ENCODE data around the gene LLGL2.

LLGL2 gene

GRCh38 chr17:75492555-75493168, 32.8 kb upstream of the LLGL2 start:
- DNase-seq (ENCODE audit: low read depth in 1 of 2, low spot score in 1 of 2): no peak

- no peak for DNase-seq (ENCODE audit: low read depth in 1 of 2, low spot score in 1 of 2)
Measured at GRCh38 chr17:75493476-75494129, 31.9 kb upstream of the LLGL2 start.

- DNase-seq (ENCODE audit: low read depth in 1 of 2, low spot score in 1 of 2): no peak
Measured at GRCh38 chr17:75494326-75494877, 31.1 kb upstream of the LLGL2 start.

- no peak for DNase-seq (ENCODE audit: low read depth in 1 of 2, low spot score in 1 of 2)
Measured at GRCh38 chr17:75496005-75496404, 29.5 kb upstream of the LLGL2 start.

DNA sequence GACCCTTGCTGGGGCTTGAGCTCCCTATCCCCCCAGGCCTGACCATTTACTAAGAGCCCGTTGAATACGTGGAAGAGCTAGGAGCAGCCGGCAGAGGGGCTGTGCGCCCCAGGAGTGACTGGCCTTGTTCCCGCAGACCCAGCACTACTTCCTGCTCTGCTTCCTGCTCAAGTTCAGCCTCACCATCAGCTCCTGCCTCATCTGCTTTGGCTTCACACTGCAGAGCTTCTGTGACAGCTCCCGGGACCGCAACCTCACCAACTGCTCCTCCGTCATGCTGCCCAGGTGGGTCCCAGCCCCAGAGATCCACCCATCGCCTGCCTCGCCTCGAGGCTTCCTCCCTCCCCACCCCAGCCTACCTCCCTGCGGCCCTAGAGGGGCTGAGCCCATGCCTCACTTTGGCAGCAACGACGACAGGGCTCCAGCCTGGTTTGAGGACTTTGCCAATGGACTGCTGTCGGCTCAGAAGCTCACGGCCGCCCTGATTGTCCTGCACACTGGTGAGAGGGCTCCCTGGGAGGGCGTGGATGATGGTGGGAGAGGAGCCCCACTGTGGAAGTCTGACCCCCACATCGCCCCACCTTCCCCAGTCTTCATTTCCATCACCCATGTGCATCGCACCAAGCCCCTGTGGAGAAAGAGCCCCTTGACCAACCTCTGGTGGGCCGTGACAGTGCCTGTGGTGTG, 27.3 kb upstream of the LLGL2 start:
- no peak for DNase-seq (ENCODE audit: low read depth in 1 of 2, low spot score in 1 of 2)

DNA sequence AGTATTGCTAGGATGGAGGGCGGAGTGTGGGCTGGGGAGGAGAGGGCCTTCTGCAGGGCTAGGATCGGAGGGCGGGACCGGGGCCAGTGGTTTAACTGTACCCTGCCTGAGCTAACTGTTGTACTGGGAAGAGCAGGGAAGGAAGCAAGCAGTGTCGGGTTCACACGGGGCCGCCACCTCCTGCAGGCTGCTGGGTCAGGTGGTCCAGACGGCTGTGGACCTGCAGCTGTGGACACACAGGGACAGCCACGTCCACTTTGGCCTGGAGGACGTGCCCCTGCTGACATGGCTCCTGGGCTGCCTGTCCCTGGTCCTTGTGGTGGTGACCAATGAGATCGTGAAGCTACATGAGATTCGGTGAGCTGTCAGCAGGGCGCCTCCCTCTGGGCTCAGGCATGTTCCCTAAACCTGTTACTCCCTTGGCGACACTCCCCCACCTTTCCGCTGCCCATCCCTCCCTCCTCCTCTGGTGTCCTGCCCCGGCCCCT, 26.7 kb upstream of the LLGL2 start:
- DNase-seq (ENCODE audit: low read depth in 1 of 2, low spot score in 1 of 2): no peak

DNA sequence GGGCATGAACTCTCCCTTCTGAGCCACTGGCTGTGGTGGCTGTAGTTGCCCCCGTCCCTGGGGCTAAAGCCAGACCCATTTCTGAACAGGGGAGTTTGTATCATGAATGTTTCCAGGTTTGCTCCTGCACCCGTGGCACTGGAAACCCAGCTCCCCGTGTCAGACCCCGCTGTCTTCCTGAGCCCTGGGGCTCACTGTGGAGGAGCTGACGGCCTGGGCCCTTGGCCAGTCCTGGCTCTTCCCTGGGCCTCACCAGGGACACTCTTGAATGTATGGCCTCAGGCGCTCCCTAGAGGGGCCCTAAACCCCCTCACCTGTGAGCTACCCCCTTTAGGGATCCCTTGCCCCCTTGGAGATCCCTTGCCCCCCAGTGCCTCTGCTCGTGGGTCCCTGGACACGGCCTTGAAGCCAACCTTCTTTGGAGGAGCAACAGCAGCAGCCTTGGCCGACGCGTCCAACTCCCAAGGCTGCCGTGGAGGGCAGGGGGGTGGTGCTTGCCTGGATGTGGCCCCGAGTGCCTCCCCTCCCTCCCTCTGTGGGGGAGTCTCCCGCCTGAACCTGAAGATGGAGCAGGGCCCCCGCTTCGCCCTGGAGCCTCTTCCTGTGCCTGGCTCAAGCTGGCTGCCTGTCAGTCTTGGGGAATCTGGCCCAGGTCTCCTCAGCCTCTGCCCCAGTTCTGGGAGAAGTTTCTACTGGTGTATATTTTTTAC, 26.0 kb upstream of the LLGL2 start:
- no peak for DNase-seq (ENCODE audit: low read depth in 1 of 2, low spot score in 1 of 2)

DNA sequence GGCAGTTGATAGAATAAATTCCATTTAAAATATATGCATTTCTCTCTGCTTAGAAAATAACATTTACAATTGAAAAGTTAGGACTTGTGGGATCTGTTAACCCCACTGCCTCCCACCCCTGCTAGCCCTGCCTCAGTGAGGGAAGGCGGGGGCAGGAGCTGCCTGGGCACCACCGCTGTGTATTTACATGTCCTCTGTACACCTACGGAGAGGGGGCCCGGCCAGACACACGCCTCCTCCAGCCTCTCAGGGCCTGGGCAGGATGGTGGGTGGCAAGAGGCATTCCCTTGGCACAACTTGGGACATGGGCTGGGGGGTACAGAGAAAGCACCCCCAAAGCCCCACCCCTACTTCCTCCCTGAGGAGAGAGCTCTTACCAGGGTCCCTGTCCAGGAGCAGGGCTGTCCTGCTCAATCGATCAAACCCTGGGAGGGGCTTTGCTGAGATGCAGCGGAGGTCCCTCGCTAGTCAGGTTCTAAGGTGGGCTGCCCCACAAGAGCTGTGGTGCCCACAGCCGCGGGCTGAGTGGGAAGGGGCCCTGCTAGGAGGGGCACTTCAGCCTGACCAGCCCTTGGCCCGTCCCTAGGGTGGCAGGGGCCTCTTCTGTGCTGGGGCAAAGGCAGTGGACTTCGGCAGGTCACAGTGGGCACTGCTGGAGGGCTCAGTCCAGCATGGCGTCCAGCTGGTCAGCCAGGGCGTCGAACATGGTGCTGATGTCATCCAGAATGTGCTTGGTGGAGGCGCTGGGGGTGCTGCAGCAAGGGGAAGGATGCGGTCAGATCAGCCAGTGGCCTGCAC, 24.9 kb upstream of the LLGL2 start:
- DNase-seq (ENCODE audit: low read depth in 1 of 2, low spot score in 1 of 2): no peak

- no peak for DNase-seq (ENCODE audit: low read depth in 1 of 2, low spot score in 1 of 2)
Measured at GRCh38 chr17:75501378-75502071, 24.0 kb upstream of the LLGL2 start.

GRCh38 chr17:75502072-75502720, 23.3 kb upstream of the LLGL2 start:
- DNase-seq (ENCODE audit: low read depth in 1 of 2, low spot score in 1 of 2): no peak

GRCh38 chr17:75502721-75503329, 22.7 kb upstream of the LLGL2 start:
- DNase-seq (ENCODE audit: low read depth in 1 of 2, low spot score in 1 of 2): no peak

- DNase-seq (ENCODE audit: low read depth in 1 of 2, low spot score in 1 of 2): no peak
Measured at GRCh38 chr17:75503337-75503950, 22.1 kb upstream of the LLGL2 start.

DNA sequence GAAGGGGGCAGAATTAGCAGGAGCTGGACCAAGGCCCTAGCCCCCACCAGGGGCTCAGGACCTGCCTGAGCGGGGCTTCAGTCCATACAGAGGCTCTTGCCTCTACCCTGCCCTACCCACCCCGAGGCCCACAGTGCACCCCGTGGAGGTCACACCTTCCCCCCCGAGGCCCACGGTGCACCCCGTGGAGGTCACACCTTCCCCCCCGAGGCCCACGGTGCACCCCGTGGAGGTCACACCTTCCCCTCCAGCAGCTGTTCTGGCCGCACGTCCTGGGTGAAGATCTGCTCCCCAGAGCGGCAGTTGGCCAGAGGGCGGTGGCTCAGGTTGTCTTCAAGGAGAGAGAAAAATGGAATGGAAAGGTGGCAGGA, 21.5 kb upstream of the LLGL2 start:
- no peak for DNase-seq (ENCODE audit: low read depth in 1 of 2, low spot score in 1 of 2)

DNA sequence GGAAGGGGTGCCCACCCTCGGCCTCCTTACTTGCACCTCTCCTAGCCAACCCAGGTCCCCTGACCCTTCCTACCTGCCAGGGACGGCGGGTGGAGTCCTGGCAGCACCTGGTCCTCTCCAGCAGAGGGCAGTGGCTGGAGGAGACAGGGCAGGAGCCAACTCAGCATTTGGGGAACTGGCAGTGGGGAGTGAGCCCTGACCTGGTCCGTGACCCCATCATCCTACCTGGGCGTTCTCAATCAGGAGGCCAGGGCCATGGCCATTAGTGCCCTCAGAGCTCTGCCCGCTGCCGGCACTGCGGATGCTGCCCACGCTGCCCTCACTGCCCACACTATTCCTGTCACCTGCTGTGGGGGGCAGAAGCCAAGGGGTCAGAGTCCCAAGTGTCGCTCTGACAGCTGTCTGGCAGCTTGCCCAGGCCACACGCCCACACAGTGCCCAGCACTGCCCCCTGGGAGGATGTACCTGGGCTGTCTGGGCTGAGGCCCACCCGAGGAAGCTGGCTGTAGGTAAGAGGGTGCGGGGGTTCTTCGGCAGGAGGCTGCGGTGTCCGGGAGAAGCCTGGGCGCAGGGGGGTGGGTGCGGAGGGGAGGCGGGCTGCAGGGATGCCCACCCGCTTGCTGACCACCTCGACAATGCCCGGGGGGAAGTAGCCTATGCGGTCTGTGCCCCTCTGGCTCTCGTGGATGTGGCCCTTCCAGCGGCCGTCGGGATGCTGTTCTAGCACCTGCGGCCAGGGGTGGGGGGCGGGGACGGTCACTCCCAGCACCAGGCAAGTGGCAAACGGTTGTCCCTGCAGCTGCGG, 20.9 kb upstream of the LLGL2 start:
- DNase-seq (ENCODE audit: low read depth in 1 of 2, low spot score in 1 of 2): no peak

DNA sequence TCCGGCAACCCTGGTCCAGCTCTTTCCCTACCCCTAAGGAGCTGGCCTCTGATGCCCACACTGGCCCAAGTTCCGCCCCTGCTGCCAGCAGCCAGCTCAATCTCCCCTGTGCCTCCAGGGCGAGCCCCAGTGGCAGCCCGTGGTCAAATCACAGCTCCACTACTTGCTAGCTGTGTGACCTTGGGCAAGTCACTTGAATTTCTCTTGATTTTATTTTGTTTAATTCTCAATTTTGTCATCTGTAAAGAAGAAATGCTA, 20.4 kb upstream of the LLGL2 start:
- DNase-seq (ENCODE audit: low read depth in 1 of 2, low spot score in 1 of 2): no peak

- no peak for DNase-seq (ENCODE audit: low read depth in 1 of 2, low spot score in 1 of 2)
Measured at GRCh38 chr17:75505640-75506039, 19.9 kb upstream of the LLGL2 start.

DNA sequence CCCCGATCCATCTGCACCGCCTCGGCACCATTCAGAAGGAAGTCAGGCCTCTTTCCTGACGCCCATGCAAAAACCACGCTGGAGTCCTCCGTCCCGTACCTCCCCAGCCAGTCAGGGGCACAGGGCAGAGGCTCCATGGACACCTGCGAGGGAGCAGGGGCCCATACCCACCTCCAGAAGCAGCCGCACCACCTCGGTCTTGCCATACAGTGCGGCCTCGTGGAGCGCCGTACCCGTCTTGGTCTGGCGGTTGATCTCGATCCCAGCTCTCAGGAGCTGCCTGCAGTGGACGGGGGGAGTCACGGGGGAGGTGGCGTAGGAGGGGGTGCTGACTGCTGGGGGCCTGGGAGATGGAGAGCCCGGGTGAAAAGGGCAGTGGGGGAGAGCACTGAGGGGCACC, 19.4 kb upstream of the LLGL2 start:
- DNase-seq (ENCODE audit: low read depth in 1 of 2, low spot score in 1 of 2): no peak

DNA sequence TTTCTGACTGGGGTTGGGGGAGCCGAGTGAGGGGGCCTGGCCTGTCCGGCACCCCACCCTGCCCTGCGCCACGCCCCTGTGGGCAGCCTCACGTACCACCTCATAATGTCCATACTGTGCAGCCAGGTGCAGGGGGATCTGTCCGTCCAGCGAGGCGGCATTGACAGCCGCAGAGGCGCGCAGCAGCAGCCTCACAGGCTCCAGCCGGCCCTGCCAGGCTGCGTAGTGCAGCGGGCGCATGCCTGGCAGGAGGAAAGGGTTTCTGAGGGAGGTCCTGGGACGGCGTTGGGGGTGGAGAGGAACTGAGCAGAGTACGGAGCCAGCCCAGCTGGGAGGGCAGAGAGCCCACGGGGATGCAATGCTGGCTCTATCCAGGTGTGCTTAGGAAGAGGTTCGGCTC, 18.6 kb upstream of the LLGL2 start:
- DNase-seq (ENCODE audit: low read depth in 1 of 2, low spot score in 1 of 2): no peak
